Stimulated activated CD4-positive, alpha-beta T cell treated with anti-CD3 and anti-CD28 coated beads, Interleukin-12 subunit alpha, Interleukin-12 subunit beta, amount 100 ng/mL, for 4 hours (primary cell): ENCODE results near the gene IL23A.
"Not testable (repeated sequence)": the region's sequence is repeated elsewhere in the genome, so short reads cannot be mapped to it uniquely, and the experiment has no call there.

Source experiments
- DNase-seq: peaks from one replicate; pipeline ENCODE4 v3.0.0-alpha.2; 2020

The IL23A gene

DNA sequence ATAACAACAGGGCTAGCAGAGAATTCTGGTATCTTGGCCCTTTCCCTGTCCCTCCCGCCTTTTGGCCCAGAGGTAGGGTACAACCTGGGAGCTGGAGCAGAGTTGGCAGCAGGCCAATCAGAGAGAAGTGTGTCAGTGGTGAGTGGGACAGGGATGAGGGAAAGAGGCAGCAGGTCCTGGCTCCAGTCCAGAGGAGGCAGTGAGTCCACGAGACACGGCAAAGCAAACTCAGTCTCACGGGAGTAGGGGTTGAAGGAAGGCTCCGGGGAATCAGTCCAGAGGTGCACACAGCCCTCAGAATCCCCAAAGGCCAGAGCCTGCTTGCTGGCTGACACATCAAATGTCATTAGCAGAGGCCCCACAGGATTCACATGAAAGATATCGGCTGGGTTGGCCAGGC lies 12.2 kb upstream of the IL23A start:
- DNase-seq = no peak

DNA sequence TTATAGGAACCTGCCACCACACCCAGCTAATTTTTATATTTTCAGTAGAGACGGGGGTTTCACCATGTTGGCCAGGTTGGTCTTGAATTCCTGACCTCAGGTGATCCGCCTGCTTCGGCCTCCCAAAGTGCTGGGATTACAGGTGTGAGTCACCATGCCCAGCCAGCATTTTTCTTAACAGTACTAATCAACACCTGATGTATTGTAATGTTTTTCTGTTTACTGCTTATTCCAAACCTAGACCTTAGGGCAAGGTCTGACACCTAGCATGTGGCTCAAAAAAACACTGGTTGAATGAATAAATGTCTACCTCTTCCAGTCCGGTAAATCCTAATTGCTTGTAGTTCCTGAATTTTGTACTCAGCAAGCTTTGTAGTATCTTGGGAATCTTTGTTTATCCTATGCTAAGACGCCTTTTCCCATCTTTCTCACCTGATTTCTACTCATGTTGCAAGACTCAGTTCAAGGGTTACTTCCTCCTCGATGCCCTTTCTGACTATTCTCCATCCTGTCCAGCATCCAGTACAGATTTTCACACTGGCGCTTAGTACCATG lies 7.7 kb upstream of the IL23A start:
- DNase-seq = no peak

DNA sequence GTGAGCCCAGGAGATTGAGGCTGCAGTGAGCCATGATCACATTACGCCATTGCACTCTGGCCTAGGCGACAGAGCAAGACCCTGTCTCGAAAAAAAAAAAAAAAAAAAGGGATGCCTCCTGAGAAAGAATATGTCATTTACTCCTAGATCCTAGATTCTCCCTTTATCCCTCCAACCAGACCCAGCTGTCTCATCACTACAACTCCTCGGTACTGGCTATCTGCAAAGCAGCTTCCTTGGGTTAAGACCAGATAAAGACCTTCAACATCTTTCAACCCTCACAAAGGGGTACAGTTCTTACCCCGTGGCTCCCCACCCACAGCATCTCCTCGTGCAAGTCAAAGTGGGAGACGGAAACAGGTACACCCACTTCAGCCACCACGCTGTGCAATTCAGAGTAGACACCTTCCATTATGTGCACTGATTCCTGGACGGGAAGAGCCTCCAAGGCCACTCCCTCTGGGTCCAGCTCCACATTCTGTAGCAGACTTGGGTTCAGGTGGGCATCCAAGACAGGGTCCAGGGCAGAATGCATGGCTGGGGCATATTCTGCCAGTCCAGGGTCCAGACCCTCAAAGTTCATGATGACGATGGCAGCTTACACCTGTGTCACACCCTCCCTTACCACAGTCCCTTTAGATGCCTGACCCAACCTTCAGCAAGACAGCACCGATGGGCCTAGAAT lies 6.0 kb upstream of the IL23A start:
- no peak for DNase-seq

DNA sequence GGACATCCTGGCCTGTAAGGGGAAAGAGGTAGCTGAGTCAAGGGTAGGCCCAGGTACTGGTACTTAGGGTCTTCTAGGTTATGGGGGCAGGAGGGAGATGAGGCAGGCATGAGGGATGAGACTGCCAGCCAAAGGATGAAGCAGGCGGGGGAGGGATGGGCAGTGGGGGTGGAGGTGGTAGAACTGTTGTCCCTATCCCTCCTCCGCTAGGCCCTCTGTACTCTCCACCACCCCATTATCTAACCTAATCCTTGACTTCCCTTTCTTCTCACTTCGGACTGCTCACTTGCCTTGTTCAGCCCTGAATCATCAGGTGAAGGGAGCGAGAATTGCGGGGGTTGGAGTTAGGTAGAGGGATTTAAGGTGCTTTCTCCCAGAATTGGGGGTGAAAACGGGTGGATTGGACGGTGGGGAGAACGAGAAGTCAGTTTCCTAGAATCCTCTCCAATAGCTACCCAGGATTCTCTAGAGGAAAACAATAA lies 5.4 kb upstream of the IL23A start:
- no peak for DNase-seq

DNA sequence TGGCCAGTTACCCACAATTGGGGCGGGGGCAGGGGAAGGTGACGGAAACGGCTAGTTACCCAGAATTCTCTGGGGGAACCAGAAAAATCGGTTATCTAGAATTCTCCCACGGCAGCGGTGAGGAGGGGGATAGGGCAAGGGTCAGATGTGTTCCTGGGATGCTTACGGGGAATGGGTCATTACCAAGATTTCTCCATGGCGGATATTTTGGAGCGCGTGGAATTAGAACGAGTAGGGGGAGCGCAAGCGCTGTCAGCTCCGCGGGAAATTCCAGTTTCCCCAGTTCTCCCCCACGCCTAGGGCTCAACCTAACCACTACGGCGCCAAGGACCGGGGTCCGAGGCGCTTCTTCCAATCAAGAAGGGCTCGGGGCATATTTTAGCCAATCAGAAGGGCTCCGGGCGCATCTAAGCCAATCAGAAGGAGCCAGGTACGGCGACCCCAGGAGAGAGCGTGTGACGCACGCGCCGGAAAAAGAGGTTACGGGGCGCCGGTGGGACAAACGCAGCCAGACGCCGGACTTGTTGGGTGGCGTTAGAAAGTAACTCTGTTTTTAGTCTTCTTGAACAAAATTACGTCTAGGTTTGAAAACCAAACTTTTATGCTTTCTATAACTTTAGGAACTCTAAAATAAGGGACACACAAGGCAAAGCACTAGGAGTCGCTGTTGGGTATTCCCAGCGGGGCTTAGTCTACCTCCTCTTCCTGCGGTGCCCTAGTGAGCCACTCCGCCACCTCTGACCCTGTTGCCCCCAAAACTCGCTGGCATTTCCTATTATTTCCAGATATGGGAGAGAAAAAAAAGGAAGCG lies 4.8 kb upstream of the IL23A start, which contains the start of gene PAN2:
Gene PAN2 (minus strand): TSS at position 322 of the 811 bp plus-strand sequence. CDS start 906 bp downstream, outside the sequence.
- DNase-seq = peak; percentile 86

GRCh38 chr12:56334490-56334793 lies 4.2 kb upstream of the IL23A start:
- no peak for DNase-seq

DNA sequence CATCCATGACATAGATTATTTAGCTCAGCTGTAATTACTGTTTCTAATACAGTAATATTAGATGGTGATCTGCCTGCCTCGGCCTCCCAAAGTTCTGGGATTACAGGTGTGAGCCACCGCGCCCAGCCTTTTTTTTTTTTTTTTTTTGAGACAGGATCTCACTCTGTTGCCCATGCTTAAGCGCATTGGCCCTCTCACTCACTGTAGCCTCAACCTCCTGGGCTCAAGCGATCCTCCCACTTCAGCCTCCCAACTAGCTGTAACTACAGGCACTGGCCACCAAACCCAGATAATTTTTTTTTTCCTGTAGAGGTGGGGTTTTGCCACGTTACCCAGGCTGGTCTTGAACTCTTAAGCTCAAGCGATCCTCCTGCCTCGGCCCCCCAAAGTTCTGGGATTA lies 3.2 kb upstream of the IL23A start:
- not testable (repeated sequence) for DNase-seq

- no peak for DNase-seq
Measured at GRCh38 chr12:56336361-56337167, 2.1 kb upstream of the IL23A start.

DNA sequence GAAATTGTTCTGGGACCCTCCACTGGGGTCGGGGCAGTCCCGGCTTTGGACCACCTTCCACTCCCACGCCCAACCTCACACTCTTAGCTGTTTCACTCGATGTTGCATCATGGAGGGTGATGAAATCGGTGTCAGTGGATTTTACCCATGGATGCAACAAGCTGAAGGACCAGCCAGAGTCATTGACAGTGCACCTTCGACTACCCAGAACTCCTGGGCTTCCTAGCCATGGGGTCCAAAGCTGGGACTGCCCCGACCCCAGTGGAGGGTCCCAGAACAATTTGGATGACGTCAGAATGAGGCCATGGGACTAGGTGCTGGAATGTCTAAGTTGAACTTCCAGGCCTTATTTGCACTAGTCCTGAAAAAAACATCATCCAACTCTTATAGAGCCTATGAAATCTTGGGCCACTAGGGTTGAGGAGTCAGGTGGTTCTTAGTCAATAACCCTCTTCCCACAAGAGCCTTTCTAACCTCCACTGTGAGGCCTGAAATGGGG lies 882 bp upstream of the IL23A start:
- DNase-seq = no peak

GRCh38 chr12:56339158-56339422 lies 406 bp downstream of the IL23A start:
- DNase-seq = no peak

DNA sequence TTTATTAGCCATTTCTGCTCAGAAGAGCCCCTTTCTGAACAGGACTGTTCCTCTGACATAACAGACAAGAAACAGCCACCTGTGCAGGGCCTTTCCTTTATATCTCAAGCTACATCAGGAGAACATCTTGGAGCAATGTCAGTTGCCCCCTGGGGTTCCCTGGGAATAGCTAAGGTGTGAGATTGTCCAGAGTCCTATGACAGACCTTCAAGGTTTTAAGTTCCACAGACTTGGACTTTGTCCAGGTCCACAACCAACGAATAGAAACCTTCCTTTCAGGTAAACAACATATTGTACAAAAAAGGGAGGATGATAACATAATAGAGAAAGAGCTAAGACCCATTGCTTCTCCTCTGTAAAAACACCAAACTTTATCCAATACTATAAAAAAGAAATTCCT lies 2.9 kb downstream of the IL23A start:
- DNase-seq = no peak

GRCh38 chr12:56342290-56342689 lies 3.6 kb downstream of the IL23A start:
- not testable (repeated sequence) for DNase-seq

DNA sequence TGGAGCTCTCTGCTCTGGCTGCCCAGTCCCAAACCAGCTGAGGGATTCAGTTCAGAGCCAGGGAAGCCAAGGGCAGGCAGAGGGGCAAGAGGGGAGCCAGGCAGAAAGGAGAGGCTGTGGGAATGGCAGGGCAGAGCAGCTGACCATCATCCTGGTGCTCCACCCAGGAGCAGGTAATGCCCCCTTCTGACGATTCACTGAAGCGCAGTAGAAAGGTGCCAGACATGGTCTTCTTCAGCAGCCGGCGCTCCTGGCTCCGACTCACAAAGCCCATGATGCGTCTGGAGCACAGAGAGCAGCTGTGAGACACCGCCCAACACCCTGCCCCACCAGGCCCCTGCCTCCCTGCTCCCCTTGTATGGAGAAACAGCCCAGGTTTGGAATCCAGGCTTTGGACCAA lies 8.0 kb downstream of the IL23A start:
- no peak for DNase-seq

DNA sequence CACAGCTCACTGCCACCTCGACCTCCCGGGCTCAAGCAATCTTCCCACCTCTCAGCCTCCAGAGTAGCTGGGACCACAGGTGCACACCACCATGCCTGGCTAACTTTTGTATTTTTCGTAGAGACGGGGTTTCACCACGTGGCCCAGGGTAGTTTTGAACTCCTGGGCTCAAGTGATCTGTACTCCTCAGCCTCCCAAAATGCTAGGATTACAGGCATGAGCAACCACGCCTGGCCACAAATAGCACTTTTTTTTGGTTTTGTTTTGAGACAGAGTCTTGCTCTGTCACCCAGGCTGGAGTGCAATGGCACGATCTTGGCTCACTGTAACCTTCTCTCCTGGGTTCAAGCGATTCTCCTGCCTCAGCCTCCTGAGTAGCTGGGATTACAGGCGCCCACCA lies 8.6 kb downstream of the IL23A start:
- DNase-seq = not testable (repeated sequence)

DNA sequence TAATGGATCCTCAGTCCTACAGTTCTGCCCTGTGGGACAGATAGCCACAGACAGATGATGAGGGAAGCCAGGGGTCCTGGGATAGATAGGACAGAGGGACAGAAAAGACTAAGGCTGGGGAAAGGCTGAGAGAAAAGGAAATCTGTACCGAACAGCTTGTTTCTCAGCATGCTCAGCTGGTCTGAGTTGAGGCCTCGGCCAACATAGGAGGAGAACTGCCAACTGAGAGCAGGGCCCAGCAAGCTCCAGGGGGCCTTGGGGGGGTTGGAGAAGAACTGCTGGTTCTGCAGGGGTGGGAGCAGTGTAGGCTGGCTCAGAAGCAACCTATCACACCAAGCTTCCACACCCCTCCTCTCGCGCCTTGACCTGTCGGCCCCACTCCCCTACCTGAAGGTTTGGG lies 10.1 kb downstream of the IL23A start:
- DNase-seq = no peak

DNA sequence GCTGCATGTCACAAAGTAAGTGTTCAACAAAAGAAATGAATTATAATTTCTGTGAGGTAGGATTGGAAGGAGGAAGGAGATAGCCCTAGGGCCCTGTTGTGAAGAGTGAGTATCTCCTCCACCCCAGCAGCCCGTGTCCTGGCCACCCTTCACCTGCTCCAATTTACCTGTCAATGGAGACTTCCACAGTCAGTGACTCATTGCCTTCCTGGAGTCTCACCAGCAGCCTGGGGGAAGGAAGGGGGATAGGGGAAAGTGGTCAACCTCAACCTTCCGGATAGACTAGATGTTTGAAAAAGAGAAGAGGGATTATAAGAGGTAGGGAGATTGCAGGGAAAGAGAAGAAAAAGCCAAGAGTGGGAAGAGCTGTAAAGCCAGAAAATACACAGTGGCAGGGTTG lies 12.0 kb downstream of the IL23A start:
- DNase-seq = no peak

DNA sequence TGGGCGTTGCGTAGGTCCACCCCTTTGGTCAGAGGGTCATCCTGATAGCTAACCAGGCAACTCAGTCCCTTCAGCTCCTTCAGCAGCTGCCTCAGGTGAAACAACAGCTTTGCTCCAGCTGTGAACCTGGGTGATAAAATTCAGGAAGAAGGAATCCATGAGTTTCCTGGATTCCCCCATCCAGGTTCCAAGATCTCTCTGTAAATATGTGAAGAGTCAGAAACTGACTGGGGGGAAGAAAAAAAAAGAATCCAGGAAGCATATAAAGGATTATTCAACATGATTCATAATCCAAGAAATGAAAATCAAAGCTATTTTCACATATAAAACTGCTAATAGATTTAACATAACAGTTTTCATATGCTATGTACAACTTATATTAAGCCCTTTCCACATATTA lies 12.6 kb downstream of the IL23A start:
- no peak for DNase-seq

DNA sequence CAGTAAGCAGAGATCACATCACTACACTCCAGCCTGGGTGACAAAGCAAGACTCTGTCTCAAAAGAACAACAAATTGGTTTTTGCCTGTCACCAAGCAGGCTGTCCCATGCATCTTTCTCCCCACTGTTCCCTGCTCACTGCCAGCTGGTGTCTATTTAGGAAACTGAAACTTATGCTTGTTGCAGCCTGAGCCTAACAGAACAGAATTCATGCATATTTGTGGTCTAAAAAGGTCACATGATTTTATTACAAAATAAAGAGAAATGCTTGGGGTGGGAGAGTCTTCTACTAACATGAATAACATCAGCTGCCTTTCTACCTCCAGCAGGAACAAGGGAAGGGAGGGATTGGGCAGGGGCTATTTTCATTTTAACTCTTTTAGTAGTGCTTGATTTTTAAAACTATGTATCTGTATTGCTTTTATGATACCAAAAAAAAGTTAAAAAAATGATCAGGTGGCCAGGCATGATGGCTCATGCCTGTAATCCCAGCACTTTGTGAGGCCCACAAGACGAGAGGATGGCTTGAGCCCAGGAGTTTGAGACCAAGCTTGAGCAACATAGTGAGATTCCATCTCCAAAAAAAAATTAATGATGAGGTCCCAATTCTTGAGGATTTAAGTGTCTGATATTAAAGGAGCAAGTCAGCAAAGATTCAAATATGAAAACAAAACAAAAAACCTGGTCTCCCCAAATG lies 20.3 kb downstream of the IL23A start:
- DNase-seq = no peak

DNA sequence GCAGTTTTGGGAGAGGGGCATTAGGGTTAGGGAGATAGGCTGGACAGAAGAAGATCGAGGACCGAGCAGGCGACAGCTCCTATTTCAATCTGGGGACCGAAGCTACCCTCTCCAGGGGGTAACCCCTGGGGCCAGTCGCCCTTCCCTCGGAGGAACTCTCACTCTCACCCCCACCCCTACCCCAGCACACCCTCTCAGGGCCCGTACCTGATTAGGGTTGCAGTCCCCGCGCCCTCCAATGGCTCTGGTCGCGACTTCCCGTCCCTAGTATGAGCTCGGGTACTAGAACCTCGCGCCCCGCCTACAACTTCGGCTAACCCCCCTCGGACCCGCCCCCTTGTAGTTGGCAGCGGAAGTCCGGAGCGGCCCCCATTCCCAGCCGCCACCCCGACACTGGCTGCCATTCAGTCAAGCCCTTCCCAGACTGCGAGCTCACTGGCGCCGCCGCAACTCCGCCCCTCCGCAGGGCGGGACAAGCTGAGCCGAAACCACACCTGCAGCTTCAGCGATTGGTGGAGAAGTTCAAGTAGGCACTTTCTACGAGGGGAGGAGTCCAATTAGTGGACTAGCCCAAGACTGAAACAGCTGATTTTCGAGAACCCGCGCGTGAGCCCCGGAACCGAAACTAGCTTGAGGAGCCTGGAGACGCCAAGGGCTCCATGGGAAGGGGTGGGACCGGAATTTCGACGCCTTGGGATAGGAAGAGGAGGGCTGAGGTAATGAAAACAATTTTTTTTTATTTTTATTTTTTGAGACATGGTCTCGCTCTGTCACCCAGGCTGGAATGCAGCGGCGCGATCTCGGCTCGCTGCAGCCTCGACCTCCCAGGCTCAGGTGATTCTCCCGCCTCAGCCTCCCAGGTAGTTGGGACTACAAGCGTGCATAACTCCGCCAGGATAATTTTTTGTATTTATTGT lies 21.4 kb downstream of the IL23A start, which contains the start of gene STAT2:
Gene STAT2 (minus strand): TSS at position 257 of the 917 bp plus-strand sequence. CDS start 3,536 bp downstream, outside the sequence.
- peak; percentile 97 for DNase-seq

DNA sequence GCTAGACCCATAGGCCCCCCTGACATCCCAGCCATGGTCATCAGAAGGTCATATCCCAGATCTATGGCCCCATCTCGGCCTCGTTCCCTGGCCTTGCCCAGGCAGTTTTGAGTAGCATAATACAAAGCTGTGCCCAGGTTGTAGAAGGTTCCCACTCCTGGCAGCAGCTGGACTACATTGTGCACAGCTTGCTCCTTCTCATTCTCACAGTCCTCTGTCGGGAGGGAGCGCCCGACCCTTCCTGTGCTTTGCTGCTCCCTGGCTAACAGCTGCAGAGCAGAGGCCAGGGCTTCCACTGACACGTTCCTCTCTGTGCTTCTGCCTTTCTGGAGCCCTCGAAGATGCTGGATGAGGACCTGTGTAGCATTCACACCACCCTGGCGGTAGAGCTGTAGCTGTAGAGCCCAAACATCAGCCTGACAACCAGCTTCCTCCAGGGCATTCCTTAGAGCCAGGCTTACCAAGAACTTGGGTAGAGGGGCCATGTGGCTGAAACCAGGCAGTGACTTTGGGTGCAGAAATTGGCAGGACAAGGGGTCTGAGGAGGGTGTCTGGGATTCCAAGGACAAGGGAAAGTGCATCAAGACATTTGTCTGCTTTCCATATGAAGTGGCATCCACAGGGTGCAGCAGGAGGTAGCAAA lies 22.9 kb downstream of the IL23A start:
- DNase-seq = no peak
